GM23338 (cell line): Measurements from ENCODE around the gene IFTAP. TPM values are rescaled to one million over a fixed set of nuclear protein-coding genes. Genes with fewer than 3 reads are reported as not detected.

Source experiments
- ATAC-seq: fragments of 200-7000 bp; cut with Tn5 transposase; 3 replicates; pipeline ENCODE4 v1.9.1; 2020
- DNase-seq: peaks from one replicate; pipeline ENCODE4 v3.0.0-alpha.2; 2015; ENCODE audit warnings: low spot score
- H2AFZ ChIP-seq: fragments of 200-600 bp; sonication (generic); 2 replicates; pipeline ENCODE4 v1.8.0; 2016; ENCODE audit warnings: antibody characterized with exemption, mild to moderate bottlenecking, moderate library complexity
- H3F3A ChIP-seq: fragments of 200-600 bp; sonication (generic); replicated peaks from 2 replicates; pipeline ENCODE4 v1.8.0; 2017; ENCODE audit warnings: antibody characterized with exemption, mixed run types, low read depth
- H3K27ac ChIP-seq: fragments of 200-600 bp; sonication (generic); 2 replicates; pipeline ENCODE4 v1.6.1; 2016; ENCODE audit warnings: low read depth
- H3K27me3 ChIP-seq: fragments of 200-600 bp; sonication (generic); 2 replicates; pipeline ENCODE4 v1.8.0; 2016; ENCODE audit warnings: mild to moderate bottlenecking, mixed run types, moderate library complexity; ENCODE audit not compliant: insufficient read depth
- H3K36me3 ChIP-seq: fragments of 200-600 bp; sonication (generic); 2 replicates; pipeline ENCODE4 v1.8.0; 2016; ENCODE audit warnings: mild to moderate bottlenecking; ENCODE audit not compliant: insufficient read depth
- H3K4me1 ChIP-seq: fragments of 200-600 bp; sonication (generic); 2 replicates; pipeline ENCODE4 v1.8.0; 2016; ENCODE audit warnings: mild to moderate bottlenecking, moderate library complexity; ENCODE audit not compliant: insufficient read depth
- H3K4me2 ChIP-seq: fragments of 200-600 bp; sonication (generic); 2 replicates; pipeline ENCODE4 v1.7.1; 2017; ENCODE audit warnings: mixed run types
- H3K4me3 ChIP-seq: fragments of 200-600 bp; sonication (generic); 2 replicates; pipeline ENCODE4 v1.6.1; 2016; ENCODE audit warnings: mixed run types
- H3K79me2 ChIP-seq: fragments of 200-600 bp; sonication (generic); replicated peaks from 2 replicates; pipeline ENCODE4 v1.8.0; 2017; ENCODE audit warnings: mild to moderate bottlenecking; ENCODE audit not compliant: insufficient read depth
- H3K9me2 ChIP-seq: fragments of 200-600 bp; sonication (generic); 2 replicates; pipeline ENCODE4 v1.8.0; 2017; ENCODE audit not compliant: insufficient read depth
- H4K20me1 ChIP-seq: fragments of 200-600 bp; sonication (generic); replicated peaks from 2 replicates; pipeline ENCODE4 v1.8.0; 2017; ENCODE audit warnings: mild to moderate bottlenecking; ENCODE audit not compliant: insufficient read depth
- H3K27ac Mint-ChIP-seq: 2 replicates; pipeline ENCODE4 v1.8.0; 2020; ENCODE audit warnings: inconsistent platforms, mild to moderate bottlenecking, moderate library complexity, mixed read lengths
- H3K27me3 Mint-ChIP-seq: 3 replicates; pipeline ENCODE4 v1.8.0; 2022; ENCODE audit warnings: low read depth, mild to moderate bottlenecking, moderate library complexity, mixed read lengths, inconsistent platforms; ENCODE audit not compliant: insufficient read depth, poor library complexity
- H3K36me3 Mint-ChIP-seq: 3 replicates; pipeline ENCODE4 v1.8.0; 2021; ENCODE audit warnings: low read depth, mild to moderate bottlenecking, inconsistent platforms, moderate library complexity, mixed read lengths
- H3K4me1 Mint-ChIP-seq: 3 replicates; pipeline ENCODE4 v1.8.0; 2020; ENCODE audit warnings: mild to moderate bottlenecking, inconsistent platforms, mixed read lengths
- H3K4me3 Mint-ChIP-seq: 3 replicates; pipeline ENCODE4 v1.8.0; 2021; ENCODE audit warnings: moderate library complexity, mild to moderate bottlenecking, inconsistent platforms, mixed read lengths
- H3K9me3 Mint-ChIP-seq: 3 replicates; pipeline ENCODE4 v1.8.0; 2020; ENCODE audit warnings: moderate library complexity, mild to moderate bottlenecking, inconsistent platforms, mixed read lengths
- CREB1 ChIP-seq: fragments of 250-450 bp; sonication (Bioruptor Pico); IDR thresholded peaks from 2 replicates; pipeline ENCODE4 v1.5.0; 2020; ENCODE audit warnings: low read depth, mild to moderate bottlenecking, moderate library complexity
- POLR2AphosphoS5 ChIP-seq: IDR thresholded peaks from 2 replicates; pipeline ENCODE4 v1.6.1; 2016; ENCODE audit warnings: antibody characterized with exemption, low read depth
- ZNF114 ChIP-seq: fragments of 250-450 bp; sonication (Bioruptor Pico); IDR thresholded peaks from 2 replicates; pipeline ENCODE4 v1.5.0; 2020; ENCODE audit warnings: mild to moderate bottlenecking, moderate library complexity
- ZNF331 ChIP-seq: fragments of 250-450 bp; sonication (Bioruptor Pico); IDR thresholded peaks from 2 replicates; pipeline ENCODE4 v1.5.0; 2020; ENCODE audit warnings: low read depth, mild to moderate bottlenecking, moderate library complexity
- polyA plus RNA-seq: library from polyadenylated mRNA; unstranded; fragments of >200 nt; fragmentation: Nextera tagmentation; extraction: Ambion mirVana; gene quantifications from 2 replicates; pipeline ENCODE4 v1.2.1, GENCODE V29; 2016
- total RNA-seq: library from RNA; depleted of rRNA; stranded (reverse); fragments of >200 nt; shearing (Covaris generic); gene quantifications from 2 replicates; pipeline ENCODE4 v1.2.3, GENCODE V29; 2014
- TF ChIP-seq, protein P1 (sequence below), 2 experiments: fragments of 200-600 bp in 1 of 2; sonication (generic) in 1 of 2; conservative IDR thresholded peaks; 2 replicates each; pipeline versions ENCODE4 v1.5.1 to v1.6.1; 2016 to 2017; ENCODE audit warnings: antibody characterized with exemption in 2 of 2, low read depth in 2 of 2, mild to moderate bottlenecking in 2 of 2, moderate library complexity in 1 of 2

Gene IFTAP
- total and polyA plus RNA-seq, 2 experiments from 2014 or later: 17.1 to 39.1 TPM

DNA sequence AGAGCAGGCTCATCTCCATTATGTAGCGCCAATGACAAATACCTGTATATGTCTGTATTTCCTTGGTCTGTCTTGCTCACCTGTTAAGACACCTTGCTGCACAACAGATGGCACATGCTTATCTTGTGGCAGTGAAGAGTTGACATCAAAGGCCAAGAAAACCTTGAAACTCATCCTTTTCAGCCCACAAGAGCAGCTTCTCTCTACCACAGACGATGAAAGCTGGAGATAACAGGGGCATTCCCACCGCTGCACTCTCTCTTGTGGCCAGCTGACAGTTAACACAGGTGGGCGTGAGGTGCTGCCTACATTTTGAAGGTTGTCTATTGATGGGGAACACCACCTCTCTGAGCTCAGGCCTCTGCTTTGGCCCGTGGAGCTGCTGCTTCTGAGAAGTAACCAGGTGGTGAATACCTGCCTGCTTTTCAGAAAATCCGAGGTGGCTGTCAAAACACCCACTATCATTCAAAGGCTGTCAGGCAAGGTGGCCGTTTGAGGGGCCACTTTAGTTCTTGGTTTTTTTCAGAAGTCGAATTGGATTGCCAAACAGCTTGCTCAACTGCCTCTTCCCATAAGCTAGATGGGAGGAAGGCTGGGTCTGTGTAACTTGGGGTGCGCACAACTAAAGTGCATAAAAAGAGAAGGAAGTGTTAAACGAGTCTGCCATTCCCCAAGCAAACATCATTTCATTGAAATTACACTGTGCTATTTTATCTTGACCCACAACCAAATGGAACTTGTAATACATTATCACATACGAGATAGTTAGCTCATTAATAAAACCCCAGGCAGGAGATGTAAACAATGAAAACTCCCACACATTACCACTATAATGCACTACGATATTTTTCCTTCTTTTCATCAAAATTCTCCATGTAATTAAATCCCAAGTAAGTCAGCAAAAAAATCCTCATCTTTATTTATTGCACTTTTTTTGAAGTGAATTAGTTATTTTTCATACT lies 90.8 kb downstream of the IFTAP start:
- H3K4me1 Mint-ChIP-seq: no peaks in the 10 kb centered on the region
- Histone ChIP-seq H3K36me3 (no peaks in the 10 kb centered on the region), H3K27me3 (no peaks in the 10 kb centered on the region), H3K27ac (no peak overlapping the region), H3F3A (no peaks in the 10 kb centered on the region), H3K4me2 (no peak overlapping the region), H3K9me2 (0 out of 2 replicates have a peak, but pooled peaks cover 1% of the 10 kb centered on the region), H3K4me3 (no peak overlapping the region), H4K20me1 (no peaks in the 10 kb centered on the region), H3K4me1 (no peaks in the 10 kb centered on the region), H2AFZ (no peak overlapping the region), H3K79me2 (no peaks in the 10 kb centered on the region)
- peaks cover 2% of the 10 kb centered on the region for H3K27me3 Mint-ChIP-seq
- peaks cover 4% of the 10 kb centered on the region for H3K9me3 Mint-ChIP-seq
- TF ChIP-seq CREB1: no peak
- DNase-seq (no peak), ATAC-seq (no peak)
- no peaks in the 10 kb centered on the region for H3K36me3 Mint-ChIP-seq
- H3K27ac Mint-ChIP-seq: no peak overlapping the region
- H3K4me3 Mint-ChIP-seq: no peak overlapping the region

DNA sequence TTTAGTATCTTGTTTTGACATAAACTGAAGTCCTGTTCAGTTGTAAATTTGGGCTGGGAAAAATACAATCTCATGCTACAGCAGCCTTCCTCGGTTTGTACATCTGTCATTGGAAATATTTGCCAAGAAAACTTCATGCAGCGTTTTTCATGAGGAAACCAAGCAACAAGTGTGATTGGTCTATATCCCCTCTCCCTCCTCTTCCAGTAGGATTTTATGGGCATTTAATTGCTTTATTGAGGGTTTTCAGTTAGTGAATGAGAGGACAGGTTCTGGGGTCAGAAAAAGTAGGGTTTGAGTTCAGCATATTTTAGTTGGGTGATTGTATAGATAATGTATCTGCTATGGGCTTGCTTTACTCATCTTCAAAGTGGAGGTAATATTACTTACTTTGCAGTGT lies 93.8 kb downstream of the IFTAP start:
- H3K36me3 Mint-ChIP-seq: no peaks in the 10 kb centered on the region
- no peaks in the 10 kb centered on the region for H4K20me1 ChIP-seq
- no peaks in the 10 kb centered on the region for H3K4me1 Mint-ChIP-seq

DNA sequence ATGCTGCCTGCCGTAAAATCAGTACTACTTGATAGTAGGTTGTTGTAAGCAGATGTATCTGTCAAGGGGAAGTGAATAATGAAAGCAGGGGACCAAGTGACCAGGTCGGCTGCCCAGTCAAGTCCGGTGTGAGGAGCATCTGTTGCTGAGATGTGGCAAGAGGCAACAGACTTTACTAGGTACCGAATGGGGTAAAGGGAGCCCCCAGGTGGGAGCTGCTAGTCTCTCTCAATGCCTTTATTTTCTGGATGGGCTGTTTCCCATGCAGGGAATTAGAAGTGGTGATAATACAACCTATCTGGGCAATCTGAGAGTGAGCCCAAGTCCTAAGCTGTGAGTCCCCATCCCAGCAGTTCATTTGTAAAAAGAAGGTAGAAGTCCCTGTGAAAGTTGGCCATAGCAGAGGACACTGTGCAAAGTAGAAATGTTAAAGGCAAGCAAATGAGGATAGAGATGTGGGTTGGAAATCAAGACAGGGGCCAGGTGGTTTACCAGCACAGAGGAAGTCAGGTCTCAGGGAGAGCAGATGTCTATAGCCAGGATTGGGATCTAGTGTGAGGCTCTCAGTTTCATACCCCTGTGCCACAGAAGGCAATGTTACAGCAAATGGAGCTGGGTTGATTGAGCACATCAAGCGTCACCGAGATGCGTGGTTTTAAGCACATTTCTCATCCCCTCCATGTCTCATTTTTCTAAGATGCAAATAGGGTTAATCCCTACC lies 94.4 kb downstream of the IFTAP start:
- Histone ChIP-seq H3K36me3 (no peaks in the 10 kb centered on the region), H3K27me3 (no peaks in the 10 kb centered on the region), H3K4me1 (no peaks in the 10 kb centered on the region), H4K20me1 (no peaks in the 10 kb centered on the region), H3K4me3 (no peak overlapping the region), H3F3A (no peaks in the 10 kb centered on the region), H3K4me2 (no peak overlapping the region), H3K27ac (no peak overlapping the region), H3K9me2 (no peaks in the 10 kb centered on the region), H3K79me2 (no peaks in the 10 kb centered on the region), H2AFZ (no peak overlapping the region)
- Mint-ChIP-seq H3K4me3 (no peak overlapping the region), H3K4me1 (no peaks in the 10 kb centered on the region), H3K27me3 (peaks cover 2% of the 10 kb centered on the region), H3K36me3 (no peaks in the 10 kb centered on the region), H3K27ac (no peak overlapping the region), H3K9me3 (no peaks in the 10 kb centered on the region)
- ATAC-seq: peak; percentile 63
- no peak for DNase-seq
- no peak for TF ChIP-seq CREB1
- TF ChIP-seq, protein P1, sequence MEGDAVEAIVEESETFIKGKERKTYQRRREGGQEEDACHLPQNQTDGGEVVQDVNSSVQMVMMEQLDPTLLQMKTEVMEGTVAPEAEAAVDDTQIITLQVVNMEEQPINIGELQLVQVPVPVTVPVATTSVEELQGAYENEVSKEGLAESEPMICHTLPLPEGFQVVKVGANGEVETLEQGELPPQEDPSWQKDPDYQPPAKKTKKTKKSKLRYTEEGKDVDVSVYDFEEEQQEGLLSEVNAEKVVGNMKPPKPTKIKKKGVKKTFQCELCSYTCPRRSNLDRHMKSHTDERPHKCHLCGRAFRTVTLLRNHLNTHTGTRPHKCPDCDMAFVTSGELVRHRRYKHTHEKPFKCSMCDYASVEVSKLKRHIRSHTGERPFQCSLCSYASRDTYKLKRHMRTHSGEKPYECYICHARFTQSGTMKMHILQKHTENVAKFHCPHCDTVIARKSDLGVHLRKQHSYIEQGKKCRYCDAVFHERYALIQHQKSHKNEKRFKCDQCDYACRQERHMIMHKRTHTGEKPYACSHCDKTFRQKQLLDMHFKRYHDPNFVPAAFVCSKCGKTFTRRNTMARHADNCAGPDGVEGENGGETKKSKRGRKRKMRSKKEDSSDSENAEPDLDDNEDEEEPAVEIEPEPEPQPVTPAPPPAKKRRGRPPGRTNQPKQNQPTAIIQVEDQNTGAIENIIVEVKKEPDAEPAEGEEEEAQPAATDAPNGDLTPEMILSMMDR (conservative IDR thresholded peaks at IDR 0.05; ENCODE audit: low read depth in 2 of 2): 0 out of 4 replicates have a peak, but pooled peaks of 1 of the 2 experiments have one; percentile 9

More for the DNA sequence above, 93.8 kb downstream of the IFTAP start:
- H3K36me3 ChIP-seq: no peaks in the 10 kb centered on the region
- TF ChIP-seq POLR2AphosphoS5: no peak
- TF ChIP-seq, protein P1 (conservative IDR thresholded peaks at IDR 0.05; ENCODE audit: low read depth in 2 of 2): no peak
- no peak for TF ChIP-seq ZNF114
- no peak for TF ChIP-seq ZNF331 (CRISPR knock-in tag)
- TF ChIP-seq CREB1: no peak
- no peaks in the 10 kb centered on the region for H3F3A ChIP-seq
- H3K9me3 Mint-ChIP-seq: no peaks in the 10 kb centered on the region
- H3K27ac ChIP-seq: no peak overlapping the region
- ATAC-seq (no peak), DNase-seq (no peak)
- H3K9me2 ChIP-seq: no peaks in the 10 kb centered on the region
- no peaks in the 10 kb centered on the region for H3K27me3 ChIP-seq
- no peak overlapping the region for H3K4me3 Mint-ChIP-seq
- no peak overlapping the region for H3K4me2 ChIP-seq
- no peak overlapping the region for H2AFZ ChIP-seq
- H3K4me1 ChIP-seq: no peaks in the 10 kb centered on the region
- no peaks in the 10 kb centered on the region for H3K79me2 ChIP-seq
- H3K4me3 ChIP-seq: no peak overlapping the region
- peaks cover 2% of the 10 kb centered on the region for H3K27me3 Mint-ChIP-seq
- H3K27ac Mint-ChIP-seq: no peak overlapping the region
